CD4-positive, alpha-beta memory T cell (primary cell): ENCODE data around the gene COL17A1. TPM values are rescaled to one million over a fixed set of nuclear protein-coding genes. Genes with fewer than 3 reads are reported as not detected.
A peak's percentile ranks its signal among the peaks of the same experiment; 100 is the strongest.

Source experiments
- CTCF ChIA-PET: fragments of 350-600 bp; sonication (Branson Sonifier 250); formaldehyde crosslinking; loops from one replicate; lab custom pipeline; 2021; ENCODE audit warnings: inconsistent platforms; ENCODE audit not compliant: partially characterized antibody; lab: Charles Lee
- POLR2A ChIA-PET: fragments of 350-600 bp; sonication (Branson Sonifier 250); formaldehyde crosslinking; loops from one replicate; lab custom pipeline; 2021; ENCODE audit not compliant: partially characterized antibody; lab: Charles Lee
- DNase-seq, 5 donors: peaks; one replicate each; pipeline versions ENCODE4 v3.0.0 to v3.0.0-alpha.2; 2020 to 2022; ENCODE audit warnings: mixed read lengths in 1 of 5
- H3K27ac ChIP-seq: one replicate; pipeline ENCODE4 v1.7.0; 2013; ENCODE audit warnings: low read depth, low read length
- H3K27me3 ChIP-seq: 2 replicates; pipeline ENCODE4 v1.7.0; 2013; ENCODE audit warnings: mild to moderate bottlenecking, low read length, moderate library complexity; ENCODE audit not compliant: insufficient read depth
- H3K36me3 ChIP-seq: 2 replicates; pipeline ENCODE4 v1.7.0; 2013; ENCODE audit warnings: mild to moderate bottlenecking, low read length, moderate library complexity; ENCODE audit not compliant: insufficient read depth
- H3K4me1 ChIP-seq: 2 replicates; pipeline ENCODE4 v1.7.0; 2013; ENCODE audit warnings: mild to moderate bottlenecking, low read length, moderate library complexity; ENCODE audit not compliant: insufficient read depth
- H3K4me3 ChIP-seq, 2 donors: one replicate each; pipeline ENCODE4 v1.7.0; 2013; ENCODE audit warnings: low read length in 2 of 2, mild to moderate bottlenecking in 1 of 2
- H3K9me3 ChIP-seq, 2 donors: one replicate each; pipeline ENCODE4 v1.7.0; 2013; ENCODE audit warnings: low read length in 2 of 2, control low read depth in 1 of 2; ENCODE audit not compliant: control insufficient read depth in 1 of 2
- H3K27ac Mint-ChIP-seq, 7 donors: one replicate each; pipeline ENCODE4 v1.8.0; 2020 to 2021; ENCODE audit warnings: mixed read lengths in 7 of 7, mild to moderate bottlenecking in 6 of 7, inconsistent platforms in 3 of 7, moderate library complexity in 3 of 7
- H3K27me3 Mint-ChIP-seq, 2 donors: one replicate each; pipeline ENCODE4 v1.8.0; 2020 to 2021; ENCODE audit warnings: mixed read lengths in 2 of 2
- H3K36me3 Mint-ChIP-seq, 2 donors: one replicate each; pipeline ENCODE4 v1.8.0; 2020 to 2021; ENCODE audit warnings: mixed read lengths in 2 of 2, inconsistent platforms in 1 of 2, mild to moderate bottlenecking in 1 of 2
- H3K4me1 Mint-ChIP-seq, 4 donors: one replicate each; pipeline ENCODE4 v1.8.0; 2020 to 2021; ENCODE audit warnings: mixed read lengths in 4 of 4, mild to moderate bottlenecking in 1 of 4
- H3K4me3 Mint-ChIP-seq, 8 donors: one replicate each; pipeline ENCODE4 v1.8.0; 2020 to 2021; ENCODE audit warnings: mixed read lengths in 8 of 8, mild to moderate bottlenecking in 7 of 8, moderate library complexity in 6 of 8, inconsistent platforms in 3 of 8
- H3K9me3 Mint-ChIP-seq, 8 donors: one replicate each; pipeline ENCODE4 v1.8.0; 2020 to 2021; ENCODE audit warnings: mixed read lengths in 8 of 8, mild to moderate bottlenecking in 5 of 8, inconsistent platforms in 3 of 8, moderate library complexity in 1 of 8
- intact Hi-C: fragments of 100-400 bp; cut with micrococcal nuclease; formaldehyde crosslinking; loops from one replicate; pipeline ENCODE4 v1.15.1; 2023
- microRNA-seq: library from miRNA; unstranded; fragments of <30 nt; microRNA quantifications from one replicate; pipeline ENCODE4 v1.2.0, GENCODE V29; 2021; ENCODE audit warnings: borderline replicate concordance, borderline number of aligned reads, borderline microRNAs expressed, mixed read lengths
- polyA plus RNA-seq, 2 donors: library from polyadenylated mRNA; unstranded; fragments of 300-500 nt; fragmentation: Illumina TruSeq; gene quantifications; one replicate each; pipeline ENCODE4 v1.2.3, GENCODE V29; 2021
- total RNA-seq, 2 experiments: library from RNA; stranded (reverse); gene quantifications; one replicate each; pipeline ENCODE4 v1.2.3, GENCODE V29; 2021

The COL17A1 gene
- total and polyA plus RNA-seq, 4 experiments from 2014 or later = not detected

- H3K4me3 ChIP-seq = no peak overlapping the region
- H3K27me3 ChIP-seq = no peaks in the 10 kb centered on the region
- H3K27me3 Mint-ChIP-seq = no peaks in the 10 kb centered on the region
- no peak overlapping the region for H3K27ac ChIP-seq
- H3K9me3 Mint-ChIP-seq = no peaks in the 10 kb centered on the region
- CTCF ChIA-PET = interaction anchor here (0.6 kb wide), 1 partner anchor 98 kb away, joined by 3 read pairs; no protein-coding TSS in a partner anchor
- H3K4me1 Mint-ChIP-seq = peaks cover 54 to 78% (median 66%) of the 10 kb centered on the region in 4 donors
- no peaks in the 10 kb centered on the region for H3K36me3 ChIP-seq
- peaks cover 74% of the 10 kb centered on the region for H3K4me1 ChIP-seq
- POLR2A ChIA-PET = no interaction called here
- DNase-seq = no peak
- peaks cover 2% of the 10 kb centered on the region in 2 donors for H3K36me3 Mint-ChIP-seq
- intact Hi-C loops = no loop called here
- H3K27ac Mint-ChIP-seq = no peak overlapping the region
- H3K4me3 Mint-ChIP-seq = no peak overlapping the region
- H3K9me3 ChIP-seq = no peaks in the 10 kb centered on the region
These were observed 100.0 kb downstream of the COL17A1 start for GRCh38 chr10:103985726-103986125.

- H3K27ac Mint-ChIP-seq = peak overlapping the region; percentile 65 to 94 (median 76)
- ChIA-PET CTCF (interaction anchor here (0.6 to 2.7 kb wide), 9 partner anchors 9 to 265 kb away, joined by 3 to 11 read pairs (median 4); partner anchors contain the start of gene SFR1), POLR2A (interaction anchor here (0.7 to 1.4 kb wide), 5 partner anchors 14 to 137 kb away, joined by 4 to 18 read pairs (median 5); partner anchors contain the start of genes SFR1, SLK and STN1)
- H3K4me3 Mint-ChIP-seq = peak overlapping the region; percentile 57 to 89 (median 76)
- intact Hi-C loops = loop anchor here (1.0 kb wide), 2 partner anchors 15 to 95 kb away; no protein-coding TSS in a partner anchor
- Histone ChIP-seq H3K9me3 (no peaks in the 10 kb centered on the region), H3K4me1 (peaks cover 70% of the 10 kb centered on the region), H3K4me3 (peak overlapping the region in 1 of 2 donors; percentile 34), H3K36me3 (no peaks in the 10 kb centered on the region), H3K27me3 (no peaks in the 10 kb centered on the region), H3K27ac (peak overlapping the region; percentile 43)
- H3K27me3 Mint-ChIP-seq = no peaks in the 10 kb centered on the region
- peaks cover 0 to 3% of the 10 kb centered on the region in 2 donors for H3K36me3 Mint-ChIP-seq
- DNase-seq = peak; percentile 35 to 40 (median 37)
- H3K9me3 Mint-ChIP-seq = no peaks in the 10 kb centered on the region
- peaks cover 52 to 79% (median 65%) of the 10 kb centered on the region in 4 donors for H3K4me1 Mint-ChIP-seq
These were observed 102.2 kb downstream of the COL17A1 start for GRCh38 chr10:103983367-103983911.

GRCh38 chr10:103982639-103983038 lies 103.0 kb downstream of the COL17A1 start:
- Mint-ChIP-seq H3K4me3 (peak overlapping the region in 3 of 8 donors; percentile 70 to 80 (median 79)), H3K36me3 (peaks cover 0 to 3% of the 10 kb centered on the region in 2 donors), H3K27me3 (no peaks in the 10 kb centered on the region), H3K27ac (peak overlapping the region in 6 of 7 donors; percentile 13 to 94 (median 66)), H3K4me1 (peaks cover 49 to 75% (median 60%) of the 10 kb centered on the region in 4 donors), H3K9me3 (no peaks in the 10 kb centered on the region)
- Histone ChIP-seq H3K27me3 (no peaks in the 10 kb centered on the region), H3K9me3 (no peaks in the 10 kb centered on the region), H3K4me3 (no peak overlapping the region), H3K27ac (peak overlapping the region; percentile 43), H3K4me1 (peaks cover 70% of the 10 kb centered on the region), H3K36me3 (no peaks in the 10 kb centered on the region)
- POLR2A ChIA-PET = interaction anchor here (0.7 to 1.4 kb wide), 5 partner anchors 13 to 138 kb away, joined by 4 to 18 read pairs (median 5); partner anchors contain the start of genes SFR1, SLK and STN1
- intact Hi-C loops = loop anchor here (1.0 kb wide), 2 partner anchors 14 to 94 kb away; no protein-coding TSS in a partner anchor
- DNase-seq = no peak
- CTCF ChIA-PET = interaction anchor here (0.9 to 2.7 kb wide), 7 partner anchors 10 to 139 kb away, joined by 3 to 11 read pairs (median 4); partner anchors contain the start of gene SFR1

Small RNA genes within 50 kb of the gene (microRNA-seq; reads per million reads assigned to microRNA genes)
- gene MIR936 = not detected

Other genes starting within 250 kb of the COL17A1 start
- gene SH3PXD2A, start 230.3 kb downstream of the COL17A1 start, total RNA-seq = 10 to 100 TPM; 16.9 to 17.5 TPM
- under 1 TPM; 0.39 to 0.77 TPM for gene SH3PXD2A, start 230.3 kb downstream of the COL17A1 start, polyA plus RNA-seq
- gene STN1, start 167.7 kb downstream of the COL17A1 start, total RNA-seq = 10 to 100 TPM; 30.4 to 31.6 TPM
- 100 to 1,000 TPM; 111 TPM for gene STN1, start 167.7 kb downstream of the COL17A1 start, polyA plus RNA-seq
- gene SLK, start 118.7 kb downstream of the COL17A1 start, total RNA-seq = 10 to 100 TPM; 30.9 to 31.1 TPM
- 10 to 100 TPM in 1 of 2 donors, 1 to 10 TPM in 1; 1.6 to 14.3 TPM for gene SLK, start 118.7 kb downstream of the COL17A1 start, polyA plus RNA-seq
- 10 to 100 TPM; 12.2 to 12.4 TPM for gene SFR1, start 36.3 kb upstream of the COL17A1 start, total RNA-seq
- gene SFR1, start 36.3 kb upstream of the COL17A1 start, polyA plus RNA-seq = 10 to 100 TPM; 10.0 to 15.8 TPM
- gene CFAP43, start 146.5 kb upstream of the COL17A1 start, total RNA-seq = not detected
- gene CFAP43, start 146.5 kb upstream of the COL17A1 start, polyA plus RNA-seq = not detected
- gene GSTO1, start 169.0 kb upstream of the COL17A1 start, total RNA-seq = 10 to 100 TPM; 52.8 to 54.7 TPM
- 100 to 1,000 TPM; 154 to 207 TPM for gene GSTO1, start 169.0 kb upstream of the COL17A1 start, polyA plus RNA-seq
- 1 to 10 TPM; 1.6 to 2.3 TPM for gene GSTO2, start 183.3 kb upstream of the COL17A1 start, total RNA-seq
- gene GSTO2, start 183.3 kb upstream of the COL17A1 start, polyA plus RNA-seq = 1 to 10 TPM in 1 of 2 donors, under 1 TPM in 1; 0.94 to 1.2 TPM